Neural cell (in vitro differentiated cells): Measurements from ENCODE around the gene CHRM4. TPM values are rescaled to one million over a fixed set of nuclear protein-coding genes. Genes with fewer than 3 reads are reported as not detected.

Experiments
- H2AFZ ChIP-seq: fragments of 200-600, 300-800 bp; sonication (generic), shearing (Covaris generic); 2 replicates; pipeline ENCODE4 v1.6.0; 2014; ENCODE audit warnings: low read depth, mild to moderate bottlenecking, antibody characterized with exemption, low read length, moderate library complexity
- H3F3A ChIP-seq: fragments of 200-600 bp; shearing (Covaris generic); 2 replicates; pipeline ENCODE4 v1.6.1; 2016; ENCODE audit warnings: mild to moderate bottlenecking, moderate library complexity, mixed read lengths, antibody characterized with exemption, low read length; ENCODE audit not compliant: insufficient read depth, poor library complexity, severe bottlenecking
- H3K27ac ChIP-seq: fragments of 200-600, 300-800 bp; sonication (generic), shearing (Covaris generic); 2 replicates; pipeline ENCODE4 v1.5.1; 2014; ENCODE audit warnings: mild to moderate bottlenecking, low read length, moderate library complexity
- H3K27me3 ChIP-seq: fragments of 300-800, 200-600 bp; sonication (generic), shearing (Covaris generic); 2 replicates; pipeline ENCODE4 v1.6.0; 2014; ENCODE audit warnings: mild to moderate bottlenecking, low read depth, low read length, moderate library complexity; ENCODE audit not compliant: insufficient read depth
- H3K36me3 ChIP-seq: fragments of 300-800, 200-600 bp; sonication (generic), shearing (Covaris generic); 2 replicates; pipeline ENCODE4 v1.5.1; 2014; ENCODE audit warnings: mild to moderate bottlenecking, antibody characterized with exemption, low read length, moderate library complexity; ENCODE audit not compliant: insufficient read depth
- H3K4me2 ChIP-seq: fragments of 300-800, 200-600 bp; sonication (generic), shearing (Covaris generic); 2 replicates; pipeline ENCODE4 v1.6.0; 2014; ENCODE audit warnings: mild to moderate bottlenecking, low read length
- H3K4me3 ChIP-seq: fragments of 300-800, 200-600 bp; sonication (generic), shearing (Covaris generic); 2 replicates; pipeline ENCODE4 v1.5.1; 2014; ENCODE audit warnings: mild to moderate bottlenecking, low read length, moderate library complexity
- H3K79me2 ChIP-seq: fragments of 200-600 bp; shearing (Covaris generic); replicated peaks from 2 replicates; pipeline ENCODE4 v1.6.0; 2014; ENCODE audit warnings: mild to moderate bottlenecking, low read length, moderate library complexity; ENCODE audit not compliant: insufficient read depth
- H3K9ac ChIP-seq: fragments of 300-800, 200-600 bp; sonication (generic), shearing (Covaris generic); 2 replicates; pipeline ENCODE4 v1.6.1; 2016; ENCODE audit warnings: mild to moderate bottlenecking, low read length, mixed read lengths
- H3K9me2 ChIP-seq: fragments of 200-600 bp; shearing (Covaris generic); 2 replicates; pipeline ENCODE4 v1.6.1; 2016; ENCODE audit warnings: mild to moderate bottlenecking, low read length, mixed read lengths; ENCODE audit not compliant: insufficient read depth
- H3K9me3 ChIP-seq: fragments of 200-600, 300-800 bp; sonication (generic), shearing (Covaris generic); 2 replicates; pipeline ENCODE4 v1.6.1; 2016; ENCODE audit warnings: mild to moderate bottlenecking, mixed run types, low read length, moderate library complexity, mixed read lengths
- H4K20me1 ChIP-seq: fragments of 200-600 bp; shearing (Covaris generic); 2 replicates; pipeline ENCODE4 v1.6.1; 2016; ENCODE audit warnings: mild to moderate bottlenecking, mixed run types; ENCODE audit not compliant: insufficient read depth
- CTCF ChIP-seq: fragments of 450-650 bp; IDR thresholded peaks from 2 replicates; pipeline ENCODE4 v1.5.1; 2014; ENCODE audit warnings: antibody characterized with exemption, mild to moderate bottlenecking, moderate library complexity; ENCODE audit not compliant: poor library complexity, severe bottlenecking
- EP300 ChIP-seq: fragments of 450-650 bp; conservative IDR thresholded peaks from 2 replicates; pipeline ENCODE4 v1.6.1; 2014; ENCODE audit warnings: antibody characterized with exemption, mild to moderate bottlenecking, moderate library complexity; ENCODE audit not compliant: poor library complexity, severe bottlenecking
- EZH2 ChIP-seq: fragments of 200-600, 300-800 bp; shearing (Covaris generic), sonication (generic); IDR thresholded peaks from 2 replicates; pipeline ENCODE4 v1.6.1; 2014; ENCODE audit warnings: antibody characterized with exemption, low read length, borderline replicate concordance, mild to moderate bottlenecking; ENCODE audit not compliant: insufficient read depth, poor library complexity, severe bottlenecking
- MXI1 ChIP-seq: fragments of 450-650 bp; conservative IDR thresholded peaks from 2 replicates; pipeline ENCODE4 v1.6.1; 2014; ENCODE audit warnings: antibody characterized with exemption, mild to moderate bottlenecking; ENCODE audit not compliant: poor library complexity, severe bottlenecking
- POLR2AphosphoS5 ChIP-seq: IDR thresholded peaks from 2 replicates; pipeline ENCODE4 v1.6.1; 2012
- RAD21 ChIP-seq: fragments of 450-650 bp; conservative IDR thresholded peaks from 2 replicates; pipeline ENCODE4 v1.6.1; 2014; ENCODE audit warnings: antibody characterized with exemption, mild to moderate bottlenecking, moderate library complexity
- REST ChIP-seq: IDR thresholded peaks from 2 replicates; pipeline ENCODE4 v1.6.1; 2012; ENCODE audit warnings: borderline replicate concordance
- SMC3 ChIP-seq: fragments of 450-650 bp; conservative IDR thresholded peaks from 2 replicates; pipeline ENCODE4 v1.6.1; 2014; ENCODE audit warnings: antibody characterized with exemption, mild to moderate bottlenecking, moderate library complexity; ENCODE audit not compliant: poor library complexity
- TAF1 ChIP-seq: IDR thresholded peaks from 2 replicates; pipeline ENCODE4 v1.6.1; 2012; ENCODE audit warnings: low read depth
- polyA plus RNA-seq: library from polyadenylated mRNA; depleted of rRNA; stranded (reverse); fragments of >200 nt; gene quantifications from 2 replicates; pipeline ENCODE4 v1.2.3, GENCODE V29; 2014

The CHRM4 gene
- polyA plus RNA-seq, 1 donor from 2014 or later = 8.2 TPM

- Histone ChIP-seq H3K27ac (no peak overlapping the region), H3K79me2 (peaks cover 3% of the 10 kb centered on the region), H3K4me3 (no peak overlapping the region), H3K9ac (no peak overlapping the region), H3K4me2 (no peak overlapping the region), H3K9me2 (no peaks in the 10 kb centered on the region), H3K36me3 (no peaks in the 10 kb centered on the region), H3F3A (no peaks in the 10 kb centered on the region), H3K9me3 (no peaks in the 10 kb centered on the region), H2AFZ (no peak overlapping the region), H3K27me3 (no peaks in the 10 kb centered on the region), H4K20me1 (no peaks in the 10 kb centered on the region)
- TF ChIP-seq EP300 (no peak), REST (no peak), MXI1 (no peak), SMC3 (no peak), EZH2 (no peak), POLR2AphosphoS5 (no peak), RAD21 (no peak), TAF1 (no peak), CTCF (no peak)
Measured at GRCh38 chr11:46359953-46360352, 31.6 kb downstream of the CHRM4 start.

GRCh38 chr11:46357483-46357936, 34.1 kb downstream of the CHRM4 start:
- no peaks in the 10 kb centered on the region for H3F3A ChIP-seq
- H3K4me2 ChIP-seq = no peak overlapping the region
- H3K4me3 ChIP-seq = no peak overlapping the region
- H3K27me3 ChIP-seq = no peaks in the 10 kb centered on the region
- H4K20me1 ChIP-seq = no peaks in the 10 kb centered on the region
- H3K79me2 ChIP-seq = peaks cover 3% of the 10 kb centered on the region
- H3K9ac ChIP-seq = no peak overlapping the region
- H3K27ac ChIP-seq = no peak overlapping the region
- no peak for TF ChIP-seq MXI1
- no peak for TF ChIP-seq CTCF
- no peak for TF ChIP-seq EP300
- TF ChIP-seq SMC3 = no peak
- no peak for TF ChIP-seq TAF1
- TF ChIP-seq POLR2AphosphoS5 = no peak
- no peak for TF ChIP-seq EZH2
- no peak for TF ChIP-seq REST
- no peak for TF ChIP-seq RAD21
- H2AFZ ChIP-seq = no peak overlapping the region
- H3K9me3 ChIP-seq = no peaks in the 10 kb centered on the region
- H3K36me3 ChIP-seq = no peaks in the 10 kb centered on the region
- H3K9me2 ChIP-seq = no peaks in the 10 kb centered on the region
